Measurements from ENCODE around the gene VASH2.

DNA sequence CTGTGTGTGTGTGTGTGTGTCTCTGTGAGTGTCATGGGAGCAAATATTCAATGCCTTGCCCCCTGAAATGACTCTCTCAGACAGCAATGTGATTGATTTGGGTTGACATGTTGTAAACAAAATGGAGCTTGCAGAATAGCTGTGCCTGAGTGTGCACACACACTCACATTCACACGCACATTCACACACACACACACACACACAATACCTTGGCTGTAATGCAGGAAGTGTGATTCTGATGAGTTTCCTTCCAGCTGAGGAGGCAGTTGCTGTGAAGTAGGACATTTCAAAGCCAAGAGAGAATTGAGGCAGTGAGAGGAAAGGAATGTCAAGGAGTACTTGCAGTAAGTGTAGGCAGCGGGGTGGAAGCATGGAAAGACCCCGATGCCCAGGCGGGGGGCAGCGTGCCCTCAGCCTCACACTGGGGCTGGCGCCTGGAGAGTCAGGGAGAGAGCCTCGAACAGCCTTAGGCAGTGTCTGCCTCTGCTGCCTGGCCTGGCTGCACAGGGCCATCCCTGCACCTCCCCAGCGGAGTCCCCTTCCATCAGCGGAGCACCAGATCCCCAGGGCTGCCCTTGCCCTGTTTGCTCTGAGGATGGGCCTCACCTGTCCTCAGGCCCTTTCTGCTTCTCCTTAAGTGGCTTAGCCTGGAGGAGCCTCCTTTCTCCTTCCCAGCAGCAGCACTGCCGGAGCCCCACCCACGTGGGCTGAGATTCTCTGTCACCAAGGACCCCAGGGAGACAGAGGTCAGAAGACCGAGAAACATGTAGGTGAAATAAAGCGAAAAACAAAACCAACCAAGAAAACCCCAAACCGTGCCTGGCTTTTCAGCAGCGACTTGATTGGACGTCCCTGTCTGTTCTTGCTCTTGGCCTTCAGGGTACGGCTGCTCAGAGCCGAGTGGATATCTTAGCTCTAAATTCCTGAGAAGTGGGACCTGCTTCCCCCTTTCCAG, 9.2 kb downstream of the VASH2 start:
- TF ChIP-seq, protein P1, sequence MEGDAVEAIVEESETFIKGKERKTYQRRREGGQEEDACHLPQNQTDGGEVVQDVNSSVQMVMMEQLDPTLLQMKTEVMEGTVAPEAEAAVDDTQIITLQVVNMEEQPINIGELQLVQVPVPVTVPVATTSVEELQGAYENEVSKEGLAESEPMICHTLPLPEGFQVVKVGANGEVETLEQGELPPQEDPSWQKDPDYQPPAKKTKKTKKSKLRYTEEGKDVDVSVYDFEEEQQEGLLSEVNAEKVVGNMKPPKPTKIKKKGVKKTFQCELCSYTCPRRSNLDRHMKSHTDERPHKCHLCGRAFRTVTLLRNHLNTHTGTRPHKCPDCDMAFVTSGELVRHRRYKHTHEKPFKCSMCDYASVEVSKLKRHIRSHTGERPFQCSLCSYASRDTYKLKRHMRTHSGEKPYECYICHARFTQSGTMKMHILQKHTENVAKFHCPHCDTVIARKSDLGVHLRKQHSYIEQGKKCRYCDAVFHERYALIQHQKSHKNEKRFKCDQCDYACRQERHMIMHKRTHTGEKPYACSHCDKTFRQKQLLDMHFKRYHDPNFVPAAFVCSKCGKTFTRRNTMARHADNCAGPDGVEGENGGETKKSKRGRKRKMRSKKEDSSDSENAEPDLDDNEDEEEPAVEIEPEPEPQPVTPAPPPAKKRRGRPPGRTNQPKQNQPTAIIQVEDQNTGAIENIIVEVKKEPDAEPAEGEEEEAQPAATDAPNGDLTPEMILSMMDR (IDR thresholded peaks at IDR 0.05; ENCODE audit: insufficient read depth, low read length, poor library complexity, severe bottlenecking), result no peak
- no peak for TF ChIP-seq EZH2phosphoT487 (conservative IDR thresholded peaks at IDR 0.05; ENCODE audit: low read length)
